Measurements from ENCODE around the gene MYH4. TPM values are rescaled to one million over a fixed set of nuclear protein-coding genes. Genes with fewer than 3 reads are reported as not detected.

Gene MYH4
- total RNA-seq, 4 donors from 2014 or later: 0.04 to 0.36 TPM; not detected in 2

GRCh38 chr17:10398352-10398751 is 71.0 kb downstream of the MYH4 start:
- TF ChIP-seq, protein P1, sequence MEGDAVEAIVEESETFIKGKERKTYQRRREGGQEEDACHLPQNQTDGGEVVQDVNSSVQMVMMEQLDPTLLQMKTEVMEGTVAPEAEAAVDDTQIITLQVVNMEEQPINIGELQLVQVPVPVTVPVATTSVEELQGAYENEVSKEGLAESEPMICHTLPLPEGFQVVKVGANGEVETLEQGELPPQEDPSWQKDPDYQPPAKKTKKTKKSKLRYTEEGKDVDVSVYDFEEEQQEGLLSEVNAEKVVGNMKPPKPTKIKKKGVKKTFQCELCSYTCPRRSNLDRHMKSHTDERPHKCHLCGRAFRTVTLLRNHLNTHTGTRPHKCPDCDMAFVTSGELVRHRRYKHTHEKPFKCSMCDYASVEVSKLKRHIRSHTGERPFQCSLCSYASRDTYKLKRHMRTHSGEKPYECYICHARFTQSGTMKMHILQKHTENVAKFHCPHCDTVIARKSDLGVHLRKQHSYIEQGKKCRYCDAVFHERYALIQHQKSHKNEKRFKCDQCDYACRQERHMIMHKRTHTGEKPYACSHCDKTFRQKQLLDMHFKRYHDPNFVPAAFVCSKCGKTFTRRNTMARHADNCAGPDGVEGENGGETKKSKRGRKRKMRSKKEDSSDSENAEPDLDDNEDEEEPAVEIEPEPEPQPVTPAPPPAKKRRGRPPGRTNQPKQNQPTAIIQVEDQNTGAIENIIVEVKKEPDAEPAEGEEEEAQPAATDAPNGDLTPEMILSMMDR (IDR thresholded peaks at IDR 0.05 in 4 of 5, conservative IDR thresholded peaks at IDR 0.05 in 1 of 5): no peak
- TF ChIP-seq POLR2A (IDR thresholded peaks at IDR 0.05): no peak
- Histone ChIP-seq H3K4me3 (no peak overlapping the region), H3K36me3 (no peaks in the 10 kb centered on the region), H3K4me1 (no peaks in the 10 kb centered on the region), H3K27ac (no peak overlapping the region), H3K27me3 (no peaks in the 10 kb centered on the region), H3K9me3 (no peaks in the 10 kb centered on the region)
- ATAC-seq: no peak
- no peak for DNase-seq
- intact Hi-C loops (cut with DNase I; ENCODE audit: low total_unique reads): no loop called here
- in situ Hi-C loops (cut with MboI; ENCODE audit: low sequenced_read_pairs in 4 of 4): loop anchor here in 1 of 4 donors (25.0 kb wide), 1 partner anchor 89 kb away; no protein-coding TSS in a partner anchor

DNA sequence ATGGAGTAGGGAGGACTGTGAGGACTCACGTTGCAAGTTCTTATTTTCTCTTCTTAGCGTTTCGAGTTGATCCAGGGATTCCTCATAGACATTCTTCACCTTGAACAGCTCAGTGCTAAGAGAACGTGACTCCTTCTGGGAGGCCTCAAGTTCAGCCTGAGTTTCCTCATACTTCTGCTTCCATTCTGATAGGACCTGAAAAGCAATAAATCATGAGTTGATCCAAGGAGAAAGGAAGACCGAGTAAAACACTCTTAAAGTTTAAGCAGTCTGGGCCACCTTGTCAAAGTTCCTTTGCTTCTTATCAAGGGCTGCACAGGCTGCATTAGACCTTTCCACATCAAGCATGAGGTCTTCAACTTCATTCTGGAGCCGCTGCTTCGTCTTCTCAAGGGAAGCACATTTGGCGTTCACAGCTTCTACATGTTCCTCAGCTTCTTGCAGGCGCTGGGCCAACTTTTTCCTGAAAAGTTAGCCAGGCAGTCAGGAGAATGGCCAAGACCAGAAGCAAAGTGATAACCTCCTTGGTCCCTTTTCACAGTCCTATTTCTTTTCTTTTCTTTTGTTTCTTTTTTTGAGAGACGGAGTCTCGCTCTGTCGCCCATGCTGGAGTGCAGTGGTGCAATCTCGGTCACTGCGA is 72.7 kb downstream of the MYH4 start:
- TF ChIP-seq POLR2A (IDR thresholded peaks at IDR 0.05): no peak
- TF ChIP-seq, protein P1 (IDR thresholded peaks at IDR 0.05 in 4 of 5, conservative IDR thresholded peaks at IDR 0.05 in 1 of 5): no peak
- Histone ChIP-seq H3K27me3 (no peaks in the 10 kb centered on the region), H3K4me1 (no peaks in the 10 kb centered on the region), H3K27ac (no peak overlapping the region), H3K9me3 (no peaks in the 10 kb centered on the region), H3K4me3 (no peak overlapping the region), H3K36me3 (no peaks in the 10 kb centered on the region)
- intact Hi-C loops (cut with DNase I; ENCODE audit: low total_unique reads) (no loop called here), in situ Hi-C loops (cut with MboI; ENCODE audit: low sequenced_read_pairs in 4 of 4) (loop anchor here in 1 of 4 donors (25.0 kb wide), 1 partner anchor 91 kb away; no protein-coding TSS in a partner anchor)
- ATAC-seq: no peak
- no peak for DNase-seq

- Histone ChIP-seq H3K4me3 (no peak overlapping the region), H3K27me3 (no peaks in the 10 kb centered on the region), H3K4me1 (no peaks in the 10 kb centered on the region), H3K9me3 (no peaks in the 10 kb centered on the region), H3K36me3 (no peaks in the 10 kb centered on the region), H3K27ac (no peak overlapping the region)
- DNase-seq (no peak), ATAC-seq (no peak)
- TF ChIP-seq POLR2A (IDR thresholded peaks at IDR 0.05): no peak
- TF ChIP-seq, protein P1 (IDR thresholded peaks at IDR 0.05 in 4 of 5, conservative IDR thresholded peaks at IDR 0.05 in 1 of 5): no peak
- intact Hi-C loops (cut with DNase I; ENCODE audit: low total_unique reads) (no loop called here), in situ Hi-C loops (cut with MboI; ENCODE audit: low sequenced_read_pairs in 4 of 4) (loop anchor here in 1 of 4 donors (25.0 kb wide), 1 partner anchor 93 kb away; no protein-coding TSS in a partner anchor)
Observed at GRCh38 chr17:10394201-10394887, 75.0 kb downstream of the MYH4 start.

Other genes starting within 250 kb of the MYH4 start
- gene MYH13, start 96.6 kb downstream of the MYH4 start, total RNA-seq: not detected
- gene MYH8, start 47.6 kb downstream of the MYH4 start, total RNA-seq: 1 to 10 TPM in 1 of 4 donors, under 1 TPM in 3; 0.34 to 1.1 (median 0.80) TPM
- 1,000 to 10,000 TPM; 1,190 to 2,066 (median 1,615) TPM for gene MYH1, start 49.0 kb upstream of the MYH4 start, total RNA-seq
- 1,000 to 10,000 TPM in 1 of 4 donors, 100 to 1,000 TPM in 2, 10 to 100 TPM in 1; 77.8 to 4,245 (median 724) TPM for gene MYH2, start 80.1 kb upstream of the MYH4 start, total RNA-seq
- 10 to 100 TPM in 1 of 4 donors, 1 to 10 TPM in 3; 1.5 to 17.6 (median 5.3) TPM for gene MYH3, start 187.8 kb upstream of the MYH4 start, total RNA-seq
- 10 to 100 TPM; 16.7 to 27.3 (median 22.8) TPM for gene SCO1, start 228.0 kb upstream of the MYH4 start, total RNA-seq
- 10 to 100 TPM in 3 of 4 donors, 1 to 10 TPM in 1; 5.2 to 39.2 (median 26.5) TPM for gene ADPRM, start 228.0 kb upstream of the MYH4 start, total RNA-seq

Data from gastrocnemius medialis (tissue), 4 donors.